ENCODE results near the gene TBC1D21. TPM values are rescaled to one million over a fixed set of nuclear protein-coding genes. Genes with fewer than 3 reads are reported as not detected.

Gene TBC1D21
- total RNA-seq, 1 experiment from 2014 or later = not detected

DNA sequence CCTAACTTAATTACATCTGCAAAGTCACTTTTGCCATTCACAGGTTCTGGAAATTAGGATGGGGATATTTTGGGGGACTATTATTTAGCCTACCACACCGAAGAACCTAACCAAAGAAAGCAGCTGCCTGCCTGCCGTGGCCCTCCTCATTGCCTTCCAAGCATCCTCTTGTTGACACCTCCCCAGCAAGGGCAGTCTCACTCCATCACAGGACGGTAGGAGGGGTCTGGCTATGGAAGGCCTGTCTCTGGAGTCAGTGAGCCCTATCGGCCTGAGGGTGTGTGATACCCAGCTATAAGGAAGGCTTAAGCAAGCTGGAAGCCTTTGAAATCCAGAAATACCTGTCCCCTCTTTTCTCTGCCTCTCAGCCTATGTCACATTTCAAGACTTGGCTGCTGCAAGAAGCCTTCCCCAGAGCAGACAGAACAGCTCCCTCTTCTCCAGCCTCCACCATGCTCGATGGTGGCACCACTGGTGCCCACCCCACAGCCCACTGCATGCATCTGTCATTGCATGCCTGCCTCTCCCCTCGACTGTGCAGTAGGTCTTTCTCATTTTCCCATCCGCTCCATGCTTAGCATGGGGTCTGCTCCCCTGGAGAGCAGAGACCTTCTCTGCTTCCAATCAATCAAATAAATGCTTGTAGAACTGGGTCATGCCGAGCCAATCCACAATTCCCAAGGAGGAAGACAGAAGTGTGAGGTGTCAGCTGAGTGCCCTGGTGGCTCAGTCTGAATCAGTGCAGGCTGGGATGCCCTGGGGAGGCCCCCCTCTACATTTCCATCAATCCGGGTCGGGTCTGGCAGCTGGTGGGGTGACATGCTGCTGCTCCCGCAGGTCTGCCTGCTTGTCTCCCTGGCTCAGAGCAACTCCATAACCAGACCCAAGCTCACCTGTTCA is 29.0 kb downstream of the TBC1D21 start:
- Histone ChIP-seq H3K23me2 (ENCODE audit: insufficient read length, low read depth, low read length, poor library complexity, severe bottlenecking) (no peaks in the 10 kb centered on the region), H4K20me1 (ENCODE audit: control insufficient read depth, insufficient read depth, insufficient read length) (no peaks in the 10 kb centered on the region), H2BK120ac (ENCODE audit: low read depth, low read length, poor library complexity, severe bottlenecking) (no peak overlapping the region), H3K56ac (ENCODE audit: insufficient read length, low read depth, low read length) (no peak overlapping the region), H2BK15ac (ENCODE audit: low read depth, low read length) (no peak overlapping the region), H2BK12ac (ENCODE audit: insufficient read length, low read depth, low read length) (no peak overlapping the region), H2BK20ac (ENCODE audit: low read depth, low read length, poor library complexity, severe bottlenecking) (no peak overlapping the region), H2AFZ (ENCODE audit: low read length) (no peak overlapping the region), H3K4ac (ENCODE audit: low read depth, low read length) (no peak overlapping the region), H4K91ac (ENCODE audit: insufficient read length, low read depth, low read length) (no peak overlapping the region), H2AK5ac (ENCODE audit: insufficient read length, low read length) (no peak overlapping the region), H3K4me2 (ENCODE audit: insufficient read depth, insufficient read length, low read length) (no peak overlapping the region), H3K79me2 (ENCODE audit: insufficient read depth, low read length) (no peaks in the 10 kb centered on the region), H4K5ac (ENCODE audit: insufficient read length, low read depth, low read length) (no peak overlapping the region), H4K8ac (replicated peaks; ENCODE audit: insufficient read length, low read depth, low read length) (no peak overlapping the region), H3K27me3 (ENCODE audit: insufficient read depth, low read length) (no peaks in the 10 kb centered on the region), H3K14ac (ENCODE audit: insufficient read depth, low read length) (no peak overlapping the region), H3K9ac (ENCODE audit: extremely low read depth, insufficient read length, low read length) (no peak overlapping the region), H3K79me1 (ENCODE audit: insufficient read depth, low read depth, low read length, poor library complexity, severe bottlenecking) (no peaks in the 10 kb centered on the region), H3T11ph (ENCODE audit: low read length) (no peak overlapping the region), H2BK5ac (ENCODE audit: insufficient read length, low read length) (no peak overlapping the region), H3K18ac (ENCODE audit: insufficient read length, low read depth, low read length) (no peak overlapping the region), H3K23ac (ENCODE audit: insufficient read length, low read depth, low read length) (no peak overlapping the region), H3K27ac (ENCODE audit: insufficient read length, low read depth, low read length) (no peak overlapping the region), H3K4me1 (ENCODE audit: insufficient read depth, low read length) (no peaks in the 10 kb centered on the region), H3K9me3 (ENCODE audit: control insufficient read depth, low read depth, low read length) (no peaks in the 10 kb centered on the region)
- H3K4me1 Mint-ChIP-seq = peaks cover 3 to 8% of the 10 kb centered on the region in 2 experiments
- TF ChIP-seq, protein P1, sequence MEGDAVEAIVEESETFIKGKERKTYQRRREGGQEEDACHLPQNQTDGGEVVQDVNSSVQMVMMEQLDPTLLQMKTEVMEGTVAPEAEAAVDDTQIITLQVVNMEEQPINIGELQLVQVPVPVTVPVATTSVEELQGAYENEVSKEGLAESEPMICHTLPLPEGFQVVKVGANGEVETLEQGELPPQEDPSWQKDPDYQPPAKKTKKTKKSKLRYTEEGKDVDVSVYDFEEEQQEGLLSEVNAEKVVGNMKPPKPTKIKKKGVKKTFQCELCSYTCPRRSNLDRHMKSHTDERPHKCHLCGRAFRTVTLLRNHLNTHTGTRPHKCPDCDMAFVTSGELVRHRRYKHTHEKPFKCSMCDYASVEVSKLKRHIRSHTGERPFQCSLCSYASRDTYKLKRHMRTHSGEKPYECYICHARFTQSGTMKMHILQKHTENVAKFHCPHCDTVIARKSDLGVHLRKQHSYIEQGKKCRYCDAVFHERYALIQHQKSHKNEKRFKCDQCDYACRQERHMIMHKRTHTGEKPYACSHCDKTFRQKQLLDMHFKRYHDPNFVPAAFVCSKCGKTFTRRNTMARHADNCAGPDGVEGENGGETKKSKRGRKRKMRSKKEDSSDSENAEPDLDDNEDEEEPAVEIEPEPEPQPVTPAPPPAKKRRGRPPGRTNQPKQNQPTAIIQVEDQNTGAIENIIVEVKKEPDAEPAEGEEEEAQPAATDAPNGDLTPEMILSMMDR (conservative IDR thresholded peaks at IDR 0.05) = no peak
- no peak overlapping the region for H3K4me3 Mint-ChIP-seq
- no peak overlapping the region; a peak in 1 of 7 replicates for H3K27ac Mint-ChIP-seq
- H3K36me3 Mint-ChIP-seq (ENCODE audit: insufficient read depth in 1 of 3, low read depth in 3 of 3) = no peaks in the 10 kb centered on the region; a peak in 1 of 7 replicates
- H3K27me3 Mint-ChIP-seq (ENCODE audit: low read depth) = peaks cover 5% of the 10 kb centered on the region
- H3K9me3 Mint-ChIP-seq = peaks cover 0 to 4% of the 10 kb centered on the region in 2 experiments; a peak in 2 of 5 replicates
- DNase-seq = no peak
- WGBS (ENCODE audit: extremely low coverage, insufficient read length, low lambda C conversion rate) = no CpG with 5 or more reads among the region's 11 CpGs

Measured in H9 (cell line).